Adrenal gland (tissue), 12 donors: ENCODE measurements around the gene FLNA. TPM values are rescaled to one million over a fixed set of nuclear protein-coding genes. Genes with fewer than 3 reads are reported as not detected.
A peak's percentile ranks its signal among the peaks of the same experiment; 100 is the strongest.

ENCODE experiments used
- DNase-seq, 7 donors: peaks; one replicate each; pipeline ENCODE4 v3.0.0-alpha.2; 2019 to 2020
- H3K27ac ChIP-seq, 5 donors: fragments of 200-600 bp; sonication (generic) in 4 of 5; 1 replicate in 3 of 5; 2 replicates in 2 of 5; pipeline versions ENCODE4 v1.5.1 to v1.8.0; 2016 to 2020; ENCODE audit warnings: mild to moderate bottlenecking in 1 of 5
- H3K27me3 ChIP-seq: fragments of 200-600 bp; 2 replicates; pipeline ENCODE4 v1.8.0; 2021
- H3K36me3 ChIP-seq, 2 donors: fragments of 200-600 bp; replicated peaks in 1 of 2; 1 replicate in 1 of 2; 2 replicates in 1 of 2; pipeline versions ENCODE4 v1.5.1 to v1.8.0; 2018 to 2022
- H3K4me1 ChIP-seq, 2 donors: fragments of 200-600 bp; replicated peaks in 1 of 2; 1 replicate in 1 of 2; 2 replicates in 1 of 2; pipeline versions ENCODE4 v1.5.1 to v1.8.0; 2018 to 2021
- H3K4me3 ChIP-seq, 4 donors: fragments of 200-600 bp; sonication (generic) in 3 of 4; one replicate each; pipeline ENCODE4 v1.5.1; 2016 to 2018
- H3K9me3 ChIP-seq, 3 donors: fragments of 200-600 bp; sonication (generic) in 1 of 3; replicated peaks in 1 of 3; 1 replicate in 2 of 3; 2 replicates in 1 of 3; pipeline versions ENCODE4 v1.5.1 to v1.8.0; 2016 to 2021
- POLR2A ChIP-seq, 2 donors: fragments of 450-650 bp; IDR thresholded peaks; one replicate each; pipeline ENCODE4 v1.6.1; 2017; ENCODE audit warnings: antibody characterized with exemption in 2 of 2, mild to moderate bottlenecking in 2 of 2, moderate library complexity in 1 of 2
- WGBS, 4 donors: extraction: QIAGEN DNeasy Blood & Tissue Kit in 2 of 4; methylation state at CpG; one replicate each; pipeline versions ENCODE4 v1.1.5 to v1.1.7; 2013 to 2017; 5-methylcytosine and 5-hydroxymethylcytosine counted together
- intact Hi-C, 2 donors: fragments of 100-400 bp; cut with DNase I; formaldehyde crosslinking; loops; one replicate each; pipeline versions ENCODE4 v1.14.1 to v1.15.0; 2022 to 2023
- polyA plus RNA-seq, 3 donors: library from polyadenylated mRNA; stranded (reverse); fragments of 200-250 nt in 2 of 3; fragments of 350-450 nt in 1 of 3; fragmentation: Illumina TruSeq in 1 of 3; extraction: RNeasy Lipid Tissue Mini Kit (QIAGEN cat#74804) in 1 of 3; gene quantifications; one replicate each; pipeline ENCODE4 v1.2.3, GENCODE V29; 2013 to 2014
- total RNA-seq, 9 donors: library from RNA; depleted of rRNA in 4 of 9; stranded (reverse); fragments of >200 nt in 4 of 9; fragments of 120-200 nt in 1 of 9; fragmentation: NEBNext Ultra II Directional in 1 of 9; extraction: Animal tissue kit (Norgen Biotek cat#: 25700) in 1 of 9; gene quantifications; one replicate each; pipeline versions ENCODE4 v1.1.0 to v1.2.4, GENCODE V29; 2013 to 2023
- TF ChIP-seq, protein P1 (sequence below), 6 experiments: fragments of 450-650 bp in 4 of 6; fragments of 200-600 bp in 2 of 6; sonication (generic) in 1 of 6; IDR thresholded peaks; 1 replicate in 5 of 6; 2 replicates in 1 of 6; pipeline versions ENCODE4 v1.5.1 to v1.8.0; 2016 to 2021; ENCODE audit warnings: antibody characterized with exemption in 6 of 6, mild to moderate bottlenecking in 2 of 6, moderate library complexity in 1 of 6
- donor health status: healthy with polysubstance abuse.
- donor health status: Bipolar disorder and iron deficiency.
- donor health status: DM: yes; HTN: yes; CAD: no.
- donor health status: DM: no; HTN: no; CAD: no.
- donor health status: DM: no; HTN: no; CAD: no.
- donor health status: DM: yes; HTN: yes; CAD: no.

FLNA gene
- total and polyA plus RNA-seq, 12 donors = 57.0 to 979 (median 504) TPM

- Histone ChIP-seq H3K9me3 (no peaks in the 10 kb centered on the region), H3K27me3 (no peaks in the 10 kb centered on the region), H3K36me3 (peaks cover 0 to 34% of the 10 kb centered on the region in 2 donors), H3K4me3 (peak overlapping the region in 3 of 4 donors; percentile 24 to 64 (median 29)), H3K27ac (peak overlapping the region; percentile 46 to 98 (median 89)), H3K4me1 (peaks cover 6 to 8% of the 10 kb centered on the region in 2 donors)
- 11 to 55% (median 42%) methylated on average over 1 to 13 of the region's 13 CpGs for WGBS, 4 donors
- peak in 1 of 2 donors; percentile 12 for TF ChIP-seq POLR2A (IDR thresholded peaks at IDR 0.05)
- TF ChIP-seq, protein P1, sequence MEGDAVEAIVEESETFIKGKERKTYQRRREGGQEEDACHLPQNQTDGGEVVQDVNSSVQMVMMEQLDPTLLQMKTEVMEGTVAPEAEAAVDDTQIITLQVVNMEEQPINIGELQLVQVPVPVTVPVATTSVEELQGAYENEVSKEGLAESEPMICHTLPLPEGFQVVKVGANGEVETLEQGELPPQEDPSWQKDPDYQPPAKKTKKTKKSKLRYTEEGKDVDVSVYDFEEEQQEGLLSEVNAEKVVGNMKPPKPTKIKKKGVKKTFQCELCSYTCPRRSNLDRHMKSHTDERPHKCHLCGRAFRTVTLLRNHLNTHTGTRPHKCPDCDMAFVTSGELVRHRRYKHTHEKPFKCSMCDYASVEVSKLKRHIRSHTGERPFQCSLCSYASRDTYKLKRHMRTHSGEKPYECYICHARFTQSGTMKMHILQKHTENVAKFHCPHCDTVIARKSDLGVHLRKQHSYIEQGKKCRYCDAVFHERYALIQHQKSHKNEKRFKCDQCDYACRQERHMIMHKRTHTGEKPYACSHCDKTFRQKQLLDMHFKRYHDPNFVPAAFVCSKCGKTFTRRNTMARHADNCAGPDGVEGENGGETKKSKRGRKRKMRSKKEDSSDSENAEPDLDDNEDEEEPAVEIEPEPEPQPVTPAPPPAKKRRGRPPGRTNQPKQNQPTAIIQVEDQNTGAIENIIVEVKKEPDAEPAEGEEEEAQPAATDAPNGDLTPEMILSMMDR (IDR thresholded peaks at IDR 0.05) = no peak
- intact Hi-C loops = no loop called here
- DNase-seq = peak; percentile 58 to 90 (median 82)
Observed at GRCh38 chrX:154369449-154370299, 4.8 kb downstream of the FLNA start.

- intact Hi-C loops = no loop called here
- peaks cover 6 to 8% of the 10 kb centered on the region in 2 donors for H3K4me1 ChIP-seq
- H3K36me3 ChIP-seq = peaks cover 0 to 43% of the 10 kb centered on the region in 2 donors
- peak; percentile 79 to 95 (median 91) for DNase-seq
- peak overlapping the region; percentile 46 to 98 (median 89) for H3K27ac ChIP-seq
- H3K9me3 ChIP-seq = no peaks in the 10 kb centered on the region
- 10 to 60% (median 40%) methylated on average over 1 to 15 of the region's 16 CpGs; no CpG with 5 or more reads in 1 of the 4 donors for WGBS, 4 donors
- TF ChIP-seq, protein P1 (IDR thresholded peaks at IDR 0.05) = no peak
- TF ChIP-seq POLR2A (IDR thresholded peaks at IDR 0.05) = peak in 1 of 2 donors; percentile 48
- peak overlapping the region in 2 of 4 donors; percentile 3 to 64 for H3K4me3 ChIP-seq
- H3K27me3 ChIP-seq = no peaks in the 10 kb centered on the region
Observed at GRCh38 chrX:154368630-154369448, 5.6 kb downstream of the FLNA start.

GRCh38 chrX:154367474-154368308 is 6.7 kb downstream of the FLNA start:
- no peak for TF ChIP-seq POLR2A (IDR thresholded peaks at IDR 0.05)
- TF ChIP-seq, protein P1 (IDR thresholded peaks at IDR 0.05) = no peak
- H3K4me3 ChIP-seq = peak overlapping the region in 1 of 4 donors; percentile 64
- DNase-seq = no peak
- no peaks in the 10 kb centered on the region for H3K9me3 ChIP-seq
- 48 to 90% (median 83%) methylated on average over 2 to 31 of the region's 31 CpGs for WGBS, 4 donors
- H3K27me3 ChIP-seq = no peaks in the 10 kb centered on the region
- peak overlapping the region in 4 of 5 donors; percentile 81 to 98 (median 90) for H3K27ac ChIP-seq
- H3K4me1 ChIP-seq = peaks cover 6 to 8% of the 10 kb centered on the region in 2 donors
- peaks cover 0 to 54% of the 10 kb centered on the region in 2 donors for H3K36me3 ChIP-seq
- intact Hi-C loops = no loop called here
